SH-SY5Y (cell line): ENCODE data around the gene IFI16.

ENCODE experiments used
- GATA2 ChIP-seq: IDR thresholded peaks from 2 replicates; pipeline ENCODE4 v1.6.1; 2011; ENCODE audit warnings: mild to moderate bottlenecking, low read depth, low read length
- GATA3 ChIP-seq: IDR thresholded peaks from 2 replicates; pipeline ENCODE4 v1.6.1; 2011; ENCODE audit warnings: low read depth, mild to moderate bottlenecking, low read length, moderate library complexity

IFI16 gene

GRCh38 chr1:159009704-159010361 is at the start of gene IFI16:
Gene IFI16, plus strand, starts transcription at chr1:159009907. Its CDS starts 4,774 bp downstream, at chr1:159014681.
- TF ChIP-seq GATA3 = no peak
- TF ChIP-seq GATA2 = no peak

DNA sequence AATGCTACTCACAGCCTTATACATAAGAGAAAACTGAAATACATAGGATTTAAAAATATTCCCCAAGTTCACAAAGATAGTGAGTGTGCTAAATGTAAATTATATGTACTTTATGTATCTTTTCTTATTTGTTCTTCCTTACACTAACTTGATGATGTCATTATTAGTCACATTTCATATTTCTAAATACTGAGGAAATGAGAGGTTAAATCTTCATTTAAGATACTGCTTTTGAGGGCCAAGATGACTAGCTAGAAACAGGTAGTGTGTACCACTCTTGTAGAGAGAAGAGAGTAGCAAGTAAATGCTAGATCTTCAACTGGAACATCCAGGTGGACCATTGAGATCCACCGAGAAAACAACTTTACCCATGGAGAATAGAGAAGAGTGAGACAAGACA is 48.5 kb upstream of the IFI16 start:
- no peak for TF ChIP-seq GATA3
- no peak for TF ChIP-seq GATA2

GRCh38 chr1:158962983-158963382 is 46.7 kb upstream of the IFI16 start:
- TF ChIP-seq GATA2 (no peak), GATA3 (no peak)

GRCh38 chr1:158969166-158969565 is 40.5 kb upstream of the IFI16 start:
- TF ChIP-seq GATA3 (no peak), GATA2 (no peak)

DNA sequence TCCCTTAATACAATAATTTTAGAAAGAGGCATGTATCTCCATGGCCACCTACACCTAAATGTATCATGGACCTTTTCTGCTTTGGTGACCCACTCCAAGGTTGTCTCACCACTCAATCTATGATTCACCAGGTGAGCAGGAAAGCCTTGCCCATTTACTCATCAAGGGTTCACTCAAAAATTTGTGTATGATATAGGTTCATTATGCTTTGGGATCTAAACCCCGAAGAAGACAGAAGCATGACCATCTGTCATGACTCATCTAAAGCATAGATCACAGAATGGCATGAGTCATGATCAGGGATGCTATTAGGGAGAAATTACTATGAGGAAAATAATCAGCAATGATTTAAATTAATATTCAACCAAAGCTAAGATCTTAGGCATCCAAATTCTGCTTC is 39.9 kb upstream of the IFI16 start:
- TF ChIP-seq GATA2 = no peak
- TF ChIP-seq GATA3 = no peak

- TF ChIP-seq GATA2 = no peak
- TF ChIP-seq GATA3 = no peak
Measured at GRCh38 chr1:158972841-158973240, 36.9 kb upstream of the IFI16 start.

GRCh38 chr1:158976219-158976618 is 33.5 kb upstream of the IFI16 start:
- TF ChIP-seq GATA3 (no peak), GATA2 (no peak)

DNA sequence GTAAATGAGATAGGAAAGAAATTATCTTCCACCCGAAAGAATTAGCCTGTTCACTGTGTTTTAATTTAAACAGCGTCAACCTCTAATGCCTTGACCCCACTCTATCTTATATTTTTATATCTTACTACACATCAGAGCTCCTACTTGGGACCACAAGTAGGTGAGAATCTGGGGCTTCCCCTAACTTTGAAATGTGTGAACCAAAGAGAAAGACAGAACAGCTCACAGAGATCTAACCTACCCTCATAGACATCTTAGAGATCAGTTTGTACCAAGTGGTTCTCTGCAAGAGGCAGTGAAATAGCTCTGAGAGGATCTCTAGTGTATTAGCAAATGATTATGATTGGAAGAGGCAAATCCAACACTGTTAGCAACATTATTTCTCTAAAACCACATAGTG is 31.0 kb upstream of the IFI16 start:
- TF ChIP-seq GATA2 = no peak
- TF ChIP-seq GATA3 = no peak

DNA sequence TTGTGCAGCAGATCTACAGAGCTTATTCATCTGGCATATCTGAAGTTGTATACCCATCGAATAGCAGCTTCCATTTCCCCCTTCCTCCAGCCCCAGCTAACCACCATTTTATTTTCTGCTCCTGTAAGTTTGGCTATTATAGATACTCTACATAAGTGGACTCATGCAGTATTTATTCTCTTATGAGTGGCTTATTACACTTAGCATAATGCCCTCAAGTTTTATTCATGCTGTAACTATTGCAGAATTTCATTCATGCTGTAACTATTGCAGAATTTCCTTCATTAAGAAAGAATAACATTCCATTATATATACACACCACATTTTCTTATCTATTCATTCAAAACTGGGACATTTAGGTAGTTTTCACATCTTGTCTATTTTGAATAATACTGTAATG is 30.5 kb upstream of the IFI16 start:
- TF ChIP-seq GATA3 (no peak), GATA2 (no peak)

GRCh38 chr1:158983235-158983634 is 26.5 kb upstream of the IFI16 start:
- TF ChIP-seq GATA3 (no peak), GATA2 (no peak)

DNA sequence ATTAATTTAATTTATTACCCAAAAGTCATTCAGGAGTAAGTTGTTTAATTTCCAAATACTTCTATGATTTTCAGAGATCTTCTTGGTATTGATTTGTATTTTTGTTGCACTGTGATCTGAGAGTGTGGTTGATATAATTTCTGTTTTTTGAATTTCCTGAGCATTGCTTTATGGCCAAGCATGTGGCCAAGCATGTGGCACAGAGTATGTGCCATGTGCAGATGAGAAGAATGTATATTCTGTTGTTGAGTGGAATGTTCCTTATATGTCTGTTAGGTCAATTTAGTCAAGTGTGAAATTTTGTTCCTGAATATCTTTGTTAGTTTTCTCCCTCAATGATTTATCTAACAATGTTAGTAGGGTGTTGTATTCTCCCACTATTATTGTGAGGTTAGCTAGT is 25.3 kb upstream of the IFI16 start:
- TF ChIP-seq GATA3 = no peak
- no peak for TF ChIP-seq GATA2

- TF ChIP-seq GATA3 (no peak), GATA2 (no peak)
Measured at GRCh38 chr1:158989424-158989823, 20.3 kb upstream of the IFI16 start.

- TF ChIP-seq GATA2 = no peak
- no peak for TF ChIP-seq GATA3
Measured at GRCh38 chr1:158992787-158993312, 16.9 kb upstream of the IFI16 start.

GRCh38 chr1:158996998-158997397 is 12.7 kb upstream of the IFI16 start:
- TF ChIP-seq GATA2 (no peak), GATA3 (no peak)

DNA sequence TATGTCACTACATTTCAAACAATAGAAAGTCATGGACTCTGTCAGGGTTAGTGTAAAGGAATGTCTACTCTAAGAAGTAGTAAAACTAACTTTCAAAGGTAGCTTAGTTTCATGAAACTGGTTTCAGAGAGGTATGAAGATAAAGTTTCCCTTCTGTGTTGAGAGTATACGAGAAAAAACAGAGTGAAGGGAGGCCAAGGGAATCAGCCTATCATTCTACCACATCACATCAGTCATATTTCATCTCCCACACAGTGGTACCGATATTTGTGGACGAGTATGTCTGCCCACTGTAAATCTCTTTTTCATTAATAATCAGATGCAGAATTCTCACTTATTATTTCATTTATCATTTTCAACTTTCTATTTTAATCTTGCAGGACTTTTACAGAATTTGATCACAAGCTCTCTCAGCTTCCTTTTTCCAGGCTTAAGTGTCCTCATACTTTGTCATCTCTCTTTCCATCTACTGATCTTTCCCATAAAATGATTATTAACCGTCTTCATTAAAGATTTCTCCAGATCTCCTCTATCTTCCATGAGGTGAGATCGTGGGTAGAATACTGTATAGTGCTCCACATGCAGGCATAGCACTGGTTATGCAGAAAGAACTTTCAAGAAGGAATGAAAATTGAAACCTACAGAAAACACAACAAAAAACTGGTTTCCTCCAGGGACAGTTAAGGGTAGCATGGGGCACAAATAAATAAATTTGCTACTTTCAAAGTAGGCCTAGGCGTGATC is 11.5 kb upstream of the IFI16 start:
- TF ChIP-seq GATA2 = no peak
- TF ChIP-seq GATA3 = no peak

DNA sequence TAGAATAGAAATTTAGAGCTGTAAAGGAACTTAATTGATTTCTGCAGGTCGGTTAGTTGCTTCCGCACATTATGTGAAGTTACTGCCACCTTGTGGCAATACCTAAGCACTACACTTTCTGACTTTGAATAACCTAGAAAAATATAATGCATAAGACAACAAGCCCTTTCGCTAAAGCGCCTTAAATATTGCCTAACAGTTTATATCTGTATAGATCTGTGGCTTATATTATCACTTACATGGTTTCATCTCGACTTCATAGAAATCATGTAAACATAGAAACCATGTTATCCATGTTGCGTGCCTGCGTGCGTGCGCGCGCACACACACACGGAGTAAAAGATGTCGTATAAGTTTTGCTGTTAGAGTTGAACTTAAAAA is 10.9 kb upstream of the IFI16 start:
- TF ChIP-seq GATA2 (no peak), GATA3 (no peak)
